D721Med (cell line): ENCODE results near the gene ULK4.

ENCODE experiments used
- DNase-seq: peaks from one replicate; pipeline ENCODE4 v3.0.0; 2011; ENCODE audit warnings: low spot score; ENCODE audit not compliant: insufficient read length
- FAIRE-seq: peaks from 2 replicates; lab custom pipeline; 2011; peaks lifted over from hg19 to GRCh38; lab: Jason Lieb, UNC
- TF ChIP-seq, protein P1 (sequence below): IDR thresholded peaks from 2 replicates; pipeline ENCODE4 v1.5.1; 2012; ENCODE audit warnings: mild to moderate bottlenecking, control low read depth; ENCODE audit not compliant: insufficient read depth; ENCODE audit errors: missing control alignments

Gene ULK4

DNA sequence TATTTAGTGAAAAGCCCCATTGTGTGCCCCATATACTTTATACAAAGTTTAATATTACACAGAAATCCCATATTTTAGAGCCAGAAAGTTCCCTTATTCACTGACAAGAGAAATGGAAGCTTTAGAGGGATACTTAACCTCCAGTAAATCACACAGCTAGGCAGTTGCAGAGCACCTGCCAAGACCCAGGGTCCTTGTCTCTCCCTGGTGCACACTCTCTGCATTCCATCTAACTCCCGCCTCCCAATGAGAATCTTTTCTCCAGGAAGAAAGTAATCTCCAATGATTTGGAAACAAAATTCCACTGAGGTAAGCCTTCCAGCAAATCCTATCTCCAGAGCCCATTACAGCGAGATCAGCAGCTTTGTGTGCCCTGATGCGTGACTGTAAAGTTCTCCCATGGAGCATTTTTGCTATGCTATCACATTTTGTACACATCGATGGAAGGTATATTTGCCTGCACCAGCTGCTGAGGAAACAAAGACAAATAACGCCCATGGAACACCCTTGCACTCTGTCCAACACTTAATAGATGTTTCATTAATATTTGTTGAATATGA, 41.4 kb downstream of the ULK4 start:
- FAIRE-seq, result no peak
- no peak for DNase-seq
- TF ChIP-seq, protein P1, sequence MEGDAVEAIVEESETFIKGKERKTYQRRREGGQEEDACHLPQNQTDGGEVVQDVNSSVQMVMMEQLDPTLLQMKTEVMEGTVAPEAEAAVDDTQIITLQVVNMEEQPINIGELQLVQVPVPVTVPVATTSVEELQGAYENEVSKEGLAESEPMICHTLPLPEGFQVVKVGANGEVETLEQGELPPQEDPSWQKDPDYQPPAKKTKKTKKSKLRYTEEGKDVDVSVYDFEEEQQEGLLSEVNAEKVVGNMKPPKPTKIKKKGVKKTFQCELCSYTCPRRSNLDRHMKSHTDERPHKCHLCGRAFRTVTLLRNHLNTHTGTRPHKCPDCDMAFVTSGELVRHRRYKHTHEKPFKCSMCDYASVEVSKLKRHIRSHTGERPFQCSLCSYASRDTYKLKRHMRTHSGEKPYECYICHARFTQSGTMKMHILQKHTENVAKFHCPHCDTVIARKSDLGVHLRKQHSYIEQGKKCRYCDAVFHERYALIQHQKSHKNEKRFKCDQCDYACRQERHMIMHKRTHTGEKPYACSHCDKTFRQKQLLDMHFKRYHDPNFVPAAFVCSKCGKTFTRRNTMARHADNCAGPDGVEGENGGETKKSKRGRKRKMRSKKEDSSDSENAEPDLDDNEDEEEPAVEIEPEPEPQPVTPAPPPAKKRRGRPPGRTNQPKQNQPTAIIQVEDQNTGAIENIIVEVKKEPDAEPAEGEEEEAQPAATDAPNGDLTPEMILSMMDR, result no peak

- DNase-seq (no peak), FAIRE-seq (no peak)
- TF ChIP-seq, protein P1, result no peak
These were observed 46.5 kb downstream of the ULK4 start for GRCh38 chr3:41915353-41915752.

DNA sequence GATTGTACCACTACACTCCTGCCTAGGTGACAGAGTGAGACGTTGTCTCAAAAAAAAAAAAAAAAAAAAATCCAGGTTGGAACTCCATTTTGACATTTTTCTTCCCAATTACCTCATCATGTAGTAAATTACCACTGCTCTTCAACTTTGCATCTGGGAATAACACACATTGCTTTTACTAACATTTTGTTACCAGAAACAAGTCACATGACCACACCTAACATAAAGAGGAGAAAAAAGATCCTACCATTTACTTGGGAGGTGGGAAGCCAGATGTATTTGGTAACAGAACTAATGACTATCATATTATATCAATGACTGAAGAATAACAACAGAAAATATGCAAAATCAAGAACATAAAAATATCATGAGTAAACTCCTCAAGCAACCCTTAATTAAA, 49.6 kb downstream of the ULK4 start:
- TF ChIP-seq, protein P1, result no peak
- FAIRE-seq (no peak), DNase-seq (no peak)

GRCh38 chr3:41907330-41908073, 54.4 kb downstream of the ULK4 start:
- TF ChIP-seq, protein P1, result no peak
- DNase-seq (no peak), FAIRE-seq (no peak)

DNA sequence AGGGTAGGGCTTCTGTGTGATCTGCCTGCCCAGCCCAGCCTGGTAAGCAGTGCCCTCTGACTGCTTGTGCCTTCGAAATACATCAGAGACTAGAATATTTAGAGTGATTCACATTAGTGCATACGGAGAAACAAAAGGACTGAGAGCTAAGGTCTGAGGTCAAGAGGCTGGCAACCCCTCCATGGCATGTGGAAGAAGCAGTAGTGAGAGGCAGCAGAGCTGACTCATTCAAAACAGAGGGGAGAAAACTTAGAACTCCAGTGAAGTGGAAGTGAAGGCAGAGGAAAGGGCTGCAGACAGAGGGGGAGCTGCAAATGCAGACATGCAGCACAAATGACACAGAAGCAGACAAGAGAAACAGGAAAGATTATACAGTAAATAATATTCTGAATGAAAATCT, 61.6 kb downstream of the ULK4 start:
- no peak for FAIRE-seq
- TF ChIP-seq, protein P1, result no peak
- no peak for DNase-seq

DNA sequence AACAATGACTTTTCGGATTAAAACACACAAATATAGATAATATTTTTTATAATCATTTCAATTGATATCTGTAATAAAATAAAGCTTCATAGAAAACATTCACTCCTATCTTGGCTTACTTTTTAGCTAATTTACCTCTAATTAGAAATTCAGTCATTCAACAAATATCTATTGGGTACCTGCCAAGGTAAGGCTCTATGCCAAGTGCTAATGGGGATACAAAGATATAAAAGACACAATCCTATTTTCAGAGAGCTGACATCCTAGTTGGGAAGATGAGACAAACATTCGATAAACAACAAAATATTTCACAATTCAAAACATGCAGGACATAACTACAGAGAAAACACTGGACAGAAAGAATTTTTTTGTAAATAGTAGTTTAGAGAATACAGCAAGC, 63.3 kb downstream of the ULK4 start:
- TF ChIP-seq, protein P1, result no peak
- no peak for DNase-seq
- FAIRE-seq, result no peak

- FAIRE-seq (peak; percentile 25), DNase-seq (no peak)
- TF ChIP-seq, protein P1, result peak; percentile 66
These were observed 67.9 kb downstream of the ULK4 start for GRCh38 chr3:41893977-41894376.
